ENCODE results near the gene TRIM54. TPM values are rescaled to one million over a fixed set of nuclear protein-coding genes. Genes with fewer than 3 reads are reported as not detected.

TRIM54 gene
- total RNA-seq, 1 donor from 2014 or later: not detected

DNA sequence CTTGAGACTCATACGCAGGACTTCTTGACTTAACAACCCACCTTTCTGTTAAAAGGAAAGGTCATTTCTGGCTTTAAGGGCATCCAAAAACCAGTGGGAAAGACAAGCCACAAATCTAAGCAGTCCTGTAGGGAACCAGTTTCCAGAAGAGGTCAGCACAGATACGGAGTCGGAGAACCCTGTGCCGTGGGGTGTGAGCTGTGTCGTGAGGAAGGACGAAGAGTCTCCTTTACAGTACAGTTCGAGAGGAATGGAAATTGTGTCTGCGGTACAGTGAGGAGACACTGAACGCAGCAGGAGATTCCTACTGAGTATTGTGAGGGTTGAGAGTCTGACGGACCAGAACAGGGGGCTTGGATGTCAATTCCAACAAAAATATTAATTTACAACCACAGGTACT is 37.1 kb upstream of the TRIM54 start:
- ATAC-seq: no peak
- DNase-seq: no peak
- TF ChIP-seq, protein P1, sequence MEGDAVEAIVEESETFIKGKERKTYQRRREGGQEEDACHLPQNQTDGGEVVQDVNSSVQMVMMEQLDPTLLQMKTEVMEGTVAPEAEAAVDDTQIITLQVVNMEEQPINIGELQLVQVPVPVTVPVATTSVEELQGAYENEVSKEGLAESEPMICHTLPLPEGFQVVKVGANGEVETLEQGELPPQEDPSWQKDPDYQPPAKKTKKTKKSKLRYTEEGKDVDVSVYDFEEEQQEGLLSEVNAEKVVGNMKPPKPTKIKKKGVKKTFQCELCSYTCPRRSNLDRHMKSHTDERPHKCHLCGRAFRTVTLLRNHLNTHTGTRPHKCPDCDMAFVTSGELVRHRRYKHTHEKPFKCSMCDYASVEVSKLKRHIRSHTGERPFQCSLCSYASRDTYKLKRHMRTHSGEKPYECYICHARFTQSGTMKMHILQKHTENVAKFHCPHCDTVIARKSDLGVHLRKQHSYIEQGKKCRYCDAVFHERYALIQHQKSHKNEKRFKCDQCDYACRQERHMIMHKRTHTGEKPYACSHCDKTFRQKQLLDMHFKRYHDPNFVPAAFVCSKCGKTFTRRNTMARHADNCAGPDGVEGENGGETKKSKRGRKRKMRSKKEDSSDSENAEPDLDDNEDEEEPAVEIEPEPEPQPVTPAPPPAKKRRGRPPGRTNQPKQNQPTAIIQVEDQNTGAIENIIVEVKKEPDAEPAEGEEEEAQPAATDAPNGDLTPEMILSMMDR (IDR thresholded peaks at IDR 0.05): no peak
- Histone ChIP-seq H3K9me3 (no peaks in the 10 kb centered on the region), H3K27ac (no peak overlapping the region), H3K27me3 (ENCODE audit: low read depth) (peaks cover 5% of the 10 kb centered on the region), H3K4me3 (no peak overlapping the region), H3K4me1 (no peaks in the 10 kb centered on the region), H3K36me3 (peaks cover 45% of the 10 kb centered on the region)
- intact Hi-C loops (cut with DNase I): no loop called here

DNA sequence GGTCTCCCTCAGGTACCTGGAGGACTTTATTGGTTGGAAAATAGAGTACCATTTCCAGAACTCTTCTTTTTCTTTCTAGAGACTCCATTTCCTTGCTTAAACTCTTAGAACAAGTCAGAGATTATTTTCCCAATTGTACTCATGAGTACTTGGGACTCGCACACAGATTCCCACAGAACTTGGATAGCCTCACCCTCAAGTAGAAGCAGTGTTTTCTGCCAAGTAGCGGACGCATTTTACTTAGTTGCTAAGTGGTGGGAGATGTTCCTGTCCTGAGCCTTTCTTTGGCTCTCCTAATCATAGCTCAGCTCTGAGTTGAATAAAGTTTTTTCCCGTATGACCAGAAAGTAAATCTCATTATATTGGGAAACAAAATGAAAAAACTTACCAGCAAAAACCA is 36.6 kb upstream of the TRIM54 start:
- H3K4me3 ChIP-seq: no peak overlapping the region
- H3K27ac ChIP-seq: no peak overlapping the region
- H3K36me3 ChIP-seq: peaks cover 40% of the 10 kb centered on the region
- ATAC-seq (no peak), DNase-seq (no peak)
- peaks cover 10% of the 10 kb centered on the region for H3K27me3 ChIP-seq (ENCODE audit: low read depth)
- H3K9me3 ChIP-seq: no peaks in the 10 kb centered on the region
- no peaks in the 10 kb centered on the region for H3K4me1 ChIP-seq
- intact Hi-C loops (cut with DNase I): no loop called here
- TF ChIP-seq, protein P1 (IDR thresholded peaks at IDR 0.05): no peak

DNA sequence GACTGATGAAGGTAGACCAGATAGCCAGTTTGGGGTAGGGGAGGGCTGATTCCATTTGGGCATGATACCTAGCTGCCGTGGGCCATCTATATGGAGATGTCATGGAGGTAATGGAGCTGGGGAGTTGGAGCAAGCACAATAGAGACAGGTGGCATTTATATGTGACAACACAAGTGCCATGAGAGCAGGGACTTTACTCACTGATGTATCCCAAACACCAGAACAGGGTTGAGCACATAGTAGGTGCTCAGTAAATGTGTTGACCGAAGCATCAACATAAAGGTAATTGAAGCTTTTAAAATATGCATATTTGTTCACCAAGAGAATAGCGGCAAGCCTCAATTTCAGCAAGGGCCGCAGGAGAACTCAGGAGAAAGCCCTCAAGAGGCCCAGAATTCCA is 34.3 kb upstream of the TRIM54 start:
- H3K9me3 ChIP-seq: no peaks in the 10 kb centered on the region
- TF ChIP-seq, protein P1 (IDR thresholded peaks at IDR 0.05): no peak
- DNase-seq: no peak
- no peak overlapping the region for H3K4me3 ChIP-seq
- H3K36me3 ChIP-seq: peaks cover 17% of the 10 kb centered on the region
- H3K27me3 ChIP-seq (ENCODE audit: low read depth): peaks cover 25% of the 10 kb centered on the region
- no peak overlapping the region for H3K27ac ChIP-seq
- no peaks in the 10 kb centered on the region for H3K4me1 ChIP-seq
- intact Hi-C loops (cut with DNase I): no loop called here
- no peak for ATAC-seq

DNA sequence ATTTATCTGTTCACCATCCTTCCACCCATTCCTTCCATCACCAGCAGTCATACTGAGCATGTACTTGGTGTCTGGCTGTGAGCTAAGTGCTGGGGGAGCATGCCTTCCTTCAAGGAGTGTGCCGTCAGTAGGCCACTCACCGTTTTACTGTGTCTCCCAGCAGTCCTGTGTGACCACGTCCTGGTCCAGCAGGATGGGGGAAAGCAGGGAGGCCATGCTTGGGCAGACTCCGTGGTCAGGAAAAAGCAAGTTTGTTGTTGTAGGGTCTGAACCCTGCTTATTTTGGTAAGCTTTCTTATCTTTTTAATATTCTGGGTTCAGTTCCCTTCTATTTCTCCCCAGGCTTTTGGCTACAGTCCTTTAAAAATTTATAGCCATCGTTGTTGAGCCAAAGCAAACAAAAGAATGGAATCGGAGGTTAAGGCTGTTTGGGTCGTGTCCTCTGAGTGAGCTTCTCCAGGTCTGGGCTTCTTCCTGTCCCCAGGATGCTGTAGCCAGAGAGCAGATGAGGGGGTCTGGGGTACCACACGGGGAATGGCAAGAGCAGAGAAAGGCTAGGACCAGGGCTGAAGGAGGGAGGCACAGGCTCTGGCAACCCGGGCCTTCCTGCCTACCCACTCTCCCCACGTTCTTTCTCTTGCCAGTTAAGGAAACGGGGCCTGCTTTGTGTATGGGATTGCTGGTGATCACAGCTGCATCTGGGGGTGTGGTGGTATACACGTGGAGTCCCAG is 32.9 kb upstream of the TRIM54 start:
- no peaks in the 10 kb centered on the region for H3K4me1 ChIP-seq
- TF ChIP-seq, protein P1 (IDR thresholded peaks at IDR 0.05): no peak
- ATAC-seq (no peak), DNase-seq (no peak)
- H3K27me3 ChIP-seq (ENCODE audit: low read depth): peaks cover 27% of the 10 kb centered on the region
- H3K9me3 ChIP-seq: no peaks in the 10 kb centered on the region
- no peak overlapping the region for H3K27ac ChIP-seq
- intact Hi-C loops (cut with DNase I): no loop called here
- no peak overlapping the region for H3K4me3 ChIP-seq
- peaks cover 3% of the 10 kb centered on the region for H3K36me3 ChIP-seq

DNA sequence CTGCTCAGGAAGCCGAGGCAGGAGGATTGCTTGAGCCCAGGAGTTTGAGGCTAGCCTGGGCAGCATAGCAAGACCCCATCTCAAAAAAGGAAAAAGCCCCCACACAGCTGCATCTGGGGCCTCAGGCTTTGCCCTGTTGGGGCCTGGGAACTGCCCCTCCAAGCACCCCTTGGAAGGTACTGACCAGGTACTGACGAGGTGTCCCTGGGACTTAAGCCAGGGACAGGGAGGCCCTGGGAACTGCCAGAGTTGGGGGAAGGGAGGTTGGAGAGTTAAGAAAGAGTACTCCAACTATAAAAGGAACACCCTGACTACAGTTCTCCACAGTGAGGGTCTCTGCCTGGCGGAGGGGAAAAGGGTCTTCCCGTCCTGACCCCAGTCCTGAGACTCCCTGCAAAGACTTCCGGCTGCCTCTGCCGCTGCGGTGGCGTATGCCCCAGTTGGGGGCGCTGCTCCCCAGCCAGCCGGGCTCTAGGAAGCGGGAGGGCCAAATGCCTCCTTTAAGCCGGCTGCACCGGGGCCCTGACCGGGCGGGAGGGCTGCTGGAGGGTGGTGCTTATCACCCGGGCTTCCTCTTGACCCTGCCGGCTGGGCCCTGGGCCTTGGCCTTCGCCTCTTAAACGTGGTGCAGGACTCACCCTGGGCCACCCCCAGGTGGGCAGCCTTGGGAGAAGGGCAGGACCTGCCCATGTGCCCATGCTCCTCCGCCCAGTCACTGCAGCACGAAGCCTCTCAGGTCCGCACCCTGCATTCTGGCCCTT is 32.2 kb upstream of the TRIM54 start:
- intact Hi-C loops (cut with DNase I): no loop called here
- DNase-seq: peak; percentile 68
- Histone ChIP-seq H3K36me3 (no peaks in the 10 kb centered on the region), H3K27ac (no peak overlapping the region), H3K27me3 (ENCODE audit: low read depth) (peaks cover 27% of the 10 kb centered on the region), H3K9me3 (no peaks in the 10 kb centered on the region), H3K4me3 (no peak overlapping the region), H3K4me1 (no peaks in the 10 kb centered on the region)
- ATAC-seq: peak; percentile 87 to 89
- TF ChIP-seq, protein P1 (IDR thresholded peaks at IDR 0.05): peak; percentile 78
